Endothelial cell of umbilical vein (primary cell): ENCODE measurements around the gene FGF22. TPM values are rescaled to one million over a fixed set of nuclear protein-coding genes. Genes with fewer than 3 reads are reported as not detected.

Source experiments
- BruUV-seq: library from RNA; stranded (reverse); fragments of 400-500 nt; replicated peaks from 2 replicates; lab custom pipeline; 2021; lab: Mats Ljungman, UMichigan
- CTCF ChIA-PET: fragments of 300-600, 350-600 bp; sonication (Branson Sonifier 250); formaldehyde crosslinking; loops from one replicate; lab custom pipeline; 2021; ENCODE audit warnings: antibody characterized with exemption, inconsistent platforms; lab: Charles Lee
- POLR2A ChIA-PET: fragments of 300-600, 350-600 bp; sonication (Branson Sonifier 250); formaldehyde crosslinking; loops from one replicate; lab custom pipeline; 2021; ENCODE audit warnings: antibody characterized with exemption, inconsistent platforms; lab: Charles Lee
- DNase-seq: peaks from one replicate; pipeline ENCODE4 v3.0.0-alpha.2; 2011; ENCODE audit warnings: low read depth, low spot score
- FAIRE-seq: peaks from 2 replicates; lab custom pipeline; 2011; peaks lifted over from hg19 to GRCh38; lab: Jason Lieb, UNC
- H2AFZ ChIP-seq: 2 replicates; pipeline ENCODE4 v1.6.0; 2012; ENCODE audit warnings: low read depth, low read length, control low read depth, inconsistent platforms
- H3K27ac ChIP-seq: 2 replicates; pipeline ENCODE4 v1.5.1; 2011; ENCODE audit warnings: low read depth, mild to moderate bottlenecking, control low read depth, low read length, moderate library complexity; ENCODE audit not compliant: insufficient read depth
- H3K27me3 ChIP-seq, 2 experiments: 2 replicates each; pipeline versions ENCODE4 v1.6.0 to v1.6.1; 2011; ENCODE audit warnings: low read length in 2 of 2, mixed read lengths in 1 of 2; ENCODE audit not compliant: control insufficient read depth in 2 of 2, insufficient read depth in 2 of 2
- H3K36me3 ChIP-seq, 2 experiments: 2 replicates in 1 of 2; 3 replicates in 1 of 2; pipeline ENCODE4 v1.5.1; 2011; ENCODE audit warnings: low read length in 2 of 2, mild to moderate bottlenecking in 1 of 2, moderate library complexity in 1 of 2; ENCODE audit not compliant: control insufficient read depth in 2 of 2, insufficient read depth in 2 of 2; ENCODE audit errors: extremely low read depth in 1 of 2
- H3K4me1 ChIP-seq: 3 replicates; pipeline ENCODE4 v1.5.1; 2011; ENCODE audit warnings: mild to moderate bottlenecking, low read length; ENCODE audit not compliant: control insufficient read depth, insufficient read depth; ENCODE audit errors: extremely low read depth
- H3K4me2 ChIP-seq: 2 replicates; pipeline ENCODE4 v1.6.1; 2011; ENCODE audit warnings: low read length, control low read depth, mixed read lengths; ENCODE audit not compliant: insufficient read depth
- H3K4me3 ChIP-seq, 3 experiments: fragments of 200-600 bp in 1 of 3; sonication (generic), shearing (Covaris generic) in 1 of 3; replicated peaks in 1 of 3; 2 replicates each; pipeline ENCODE4 v1.5.1; 2011 to 2016; ENCODE audit warnings: control low read depth in 3 of 3, low read length in 3 of 3, mild to moderate bottlenecking in 2 of 3, inconsistent platforms in 1 of 3, low read depth in 1 of 3, moderate library complexity in 1 of 3; ENCODE audit not compliant: insufficient read depth in 1 of 3
- H3K79me2 ChIP-seq: 2 replicates; pipeline ENCODE4 v1.6.0; 2012; ENCODE audit warnings: low read length, inconsistent platforms; ENCODE audit not compliant: control insufficient read depth, insufficient read depth
- H3K9ac ChIP-seq: replicated peaks from 2 replicates; pipeline ENCODE3; 2011; ENCODE audit warnings: low read length, control low read depth; ENCODE audit not compliant: insufficient read depth; ENCODE audit errors: extremely low read depth
- H3K9me1 ChIP-seq: replicated peaks from 3 replicates; pipeline ENCODE4 v1.6.0; 2011; ENCODE audit warnings: mild to moderate bottlenecking, low read length; ENCODE audit not compliant: control insufficient read depth, insufficient read depth; ENCODE audit errors: extremely low read depth
- H3K9me3 ChIP-seq: replicated peaks from 2 replicates; pipeline ENCODE4 v1.5.1; 2012; ENCODE audit warnings: low read length, inconsistent platforms; ENCODE audit not compliant: control insufficient read depth, insufficient read depth
- H4K20me1 ChIP-seq: replicated peaks from 2 replicates; pipeline ENCODE3; 2011; ENCODE audit warnings: mild to moderate bottlenecking, low read length; ENCODE audit not compliant: control insufficient read depth, insufficient read depth; ENCODE audit errors: extremely low read depth
- CTCF ChIP-seq, 2 donors: IDR thresholded peaks; 1 replicate in 1 of 2; 2 replicates in 1 of 2; pipeline ENCODE4 v1.5.1; 2011; ENCODE audit warnings: low read length in 2 of 2, mild to moderate bottlenecking in 2 of 2, moderate library complexity in 2 of 2, control low read depth in 1 of 2, inconsistent platforms in 1 of 2, low read depth in 1 of 2; ENCODE audit not compliant: insufficient read depth in 1 of 2; ENCODE audit errors: extremely low read depth in 1 of 2
- EZH2 ChIP-seq: IDR thresholded peaks from 2 replicates; pipeline ENCODE4 v1.6.1; 2012; ENCODE audit warnings: borderline replicate concordance, low read depth, mild to moderate bottlenecking, moderate library complexity, low read length, inconsistent platforms; ENCODE audit not compliant: severe bottlenecking
- FOS ChIP-seq: IDR thresholded peaks from 2 replicates; pipeline ENCODE4 v1.6.1; 2011; ENCODE audit warnings: mild to moderate bottlenecking, low read length, moderate library complexity, borderline replicate concordance; ENCODE audit not compliant: insufficient read depth
- GATA2 ChIP-seq: IDR thresholded peaks from 2 replicates; pipeline ENCODE4 v1.7.0; 2011; ENCODE audit warnings: low read depth, mild to moderate bottlenecking, moderate library complexity, mixed read lengths, low read length; ENCODE audit not compliant: insufficient read length, insufficient read depth
- JUN ChIP-seq: IDR thresholded peaks from 2 replicates; pipeline ENCODE4 v1.6.1; 2011; ENCODE audit warnings: borderline replicate concordance, low read depth; ENCODE audit not compliant: insufficient read length, insufficient read depth
- MYC ChIP-seq: IDR thresholded peaks from one replicate; pipeline ENCODE4 v1.6.1; 2011; ENCODE audit warnings: mild to moderate bottlenecking, low read depth, low read length
- POLR2A ChIP-seq: IDR thresholded peaks from 2 replicates; pipeline ENCODE4 v1.6.1; 2012; ENCODE audit warnings: low read depth, mild to moderate bottlenecking, control low read depth, low read length
- POLR2AphosphoS5 ChIP-seq: IDR thresholded peaks from 2 replicates; pipeline ENCODE4 v1.6.1; 2012; ENCODE audit warnings: low read depth, mild to moderate bottlenecking, control low read depth, low read length, moderate library complexity; ENCODE audit not compliant: insufficient read depth
- dilution Hi-C: fragments of 300-500 bp; cut with MboI; formaldehyde crosslinking; loops from one replicate; pipeline ENCODE4 v1.15.0; 2019; ENCODE audit warnings: low sequenced_read_pairs; ENCODE audit not compliant: extremely low pct_ligation_motif_present
- intact Hi-C: fragments of 100-400 bp; cut with micrococcal nuclease; formaldehyde crosslinking; loops from one replicate; pipeline ENCODE4 v1.10.0; 2022
- polyA plus RNA-seq, 4 experiments: library from polyadenylated mRNA; depleted of rRNA in 3 of 4; stranded (reverse) in 3 of 4; unstranded in 1 of 4; fragments of >200 nt; gene quantifications; 2 replicates each; pipeline versions ENCODE4 v1.2.1 to v1.2.3, GENCODE V29; 2011 to 2012; ENCODE audit warnings: missing spikeins in 1 of 4
- total RNA-seq: library from RNA; stranded (reverse); gene quantifications from 2 replicates; pipeline ENCODE4 v1.2.3, GENCODE V29; 2021
- TF ChIP-seq, protein P1 (sequence below): IDR thresholded peaks from 2 replicates; pipeline ENCODE4 v1.6.1; 2011; ENCODE audit not compliant: insufficient read depth, insufficient read length

Gene FGF22
- total and polyA plus RNA-seq, 2 donors (not counting 3 experiments of a cell fraction or from before 2014, with no cell fraction given): 0.07 TPM; not detected in 1

DNA sequence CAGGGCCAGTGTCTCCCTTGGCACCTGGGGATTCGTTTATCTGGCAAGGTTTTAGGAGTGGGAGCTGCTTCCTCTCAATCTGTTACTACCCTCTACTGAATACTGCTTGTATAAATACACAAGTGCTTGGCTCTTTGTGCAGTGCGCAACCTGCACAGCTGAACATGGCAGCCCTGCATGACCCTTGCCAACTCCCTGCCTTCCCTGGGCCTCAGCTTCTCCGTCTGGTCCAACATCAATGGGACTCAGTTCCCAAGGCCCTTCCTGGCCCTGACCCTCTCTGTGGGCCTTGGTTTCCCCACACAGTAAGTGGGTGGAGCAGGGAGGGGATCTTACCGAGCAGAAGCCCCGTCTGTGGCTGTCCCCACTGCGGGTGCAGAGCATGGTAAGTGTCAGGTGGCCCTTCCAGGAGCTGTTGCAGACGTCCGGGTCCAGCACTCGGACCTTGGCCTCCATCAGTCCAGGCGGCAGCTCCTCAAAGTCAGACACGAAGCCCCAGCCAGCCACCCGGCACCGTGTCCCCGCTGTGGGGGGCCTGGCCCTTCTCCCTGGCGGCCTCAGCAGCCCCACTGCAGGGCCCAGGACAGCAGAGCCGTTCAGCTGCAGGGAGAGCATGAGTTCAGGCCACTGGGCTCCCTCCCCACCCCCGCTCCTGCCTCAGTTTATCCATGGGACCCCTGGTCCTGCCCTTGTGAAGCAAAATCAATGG lies 47.1 kb downstream of the FGF22 start:
- FAIRE-seq: no peak
- intact Hi-C loops: no loop called here
- H3K4me2 ChIP-seq: no peak overlapping the region
- no peak for DNase-seq
- POLR2A ChIA-PET: no interaction called here
- dilution Hi-C loops: no loop called here
- H3K27ac ChIP-seq: no peak overlapping the region
- no peaks in the 10 kb centered on the region for H3K9me3 ChIP-seq
- no peak overlapping the region for H3K9ac ChIP-seq
- no peaks in the 10 kb centered on the region for H3K9me1 ChIP-seq
- CTCF ChIA-PET: no interaction called here
- TF ChIP-seq FOS (no peak), POLR2A (no peak), EZH2 (no peak)
- no peak overlapping the region for H3K4me3 ChIP-seq
- no peaks in the 10 kb centered on the region for H4K20me1 ChIP-seq
- no peak overlapping the region for H2AFZ ChIP-seq
- BruUV-seq: no TSS peak
- no peaks in the 10 kb centered on the region for H3K4me1 ChIP-seq
- no peaks in the 10 kb centered on the region for H3K79me2 ChIP-seq
- H3K27me3 ChIP-seq: no peaks in the 10 kb centered on the region
- H3K36me3 ChIP-seq: no peaks in the 10 kb centered on the region

DNA sequence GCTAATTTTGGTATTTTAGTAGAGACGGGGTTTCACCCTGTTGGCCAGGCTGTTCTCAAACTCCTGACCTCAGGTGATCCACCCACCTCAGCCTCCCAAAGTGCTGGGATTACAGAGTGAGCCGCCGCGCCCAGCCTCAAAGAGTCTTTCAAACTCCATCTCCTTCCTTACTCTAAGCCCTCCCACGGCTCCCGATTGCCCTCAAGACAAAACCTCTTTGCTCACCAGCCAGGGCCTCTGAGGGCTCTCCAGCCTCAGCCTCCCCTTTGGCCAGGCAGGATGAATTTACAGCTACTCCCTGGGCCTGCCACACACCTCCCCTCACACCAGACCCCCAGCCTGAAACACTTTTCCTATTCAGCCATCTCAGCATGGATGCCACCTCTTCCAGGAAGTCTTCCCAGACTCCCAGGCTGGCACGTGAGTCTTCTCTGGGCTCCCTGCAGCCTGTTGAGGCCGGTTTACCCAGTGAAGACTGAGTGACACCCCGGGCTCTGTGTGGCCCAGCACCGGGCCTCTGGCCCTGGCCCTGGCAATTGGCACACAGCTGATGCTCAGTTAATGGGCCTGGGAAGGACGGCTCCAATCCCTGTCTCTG lies 48.0 kb downstream of the FGF22 start:
- Histone ChIP-seq H3K27ac (no peak overlapping the region), H2AFZ (no peak overlapping the region), H3K4me3 (no peak overlapping the region), H4K20me1 (no peaks in the 10 kb centered on the region), H3K9ac (no peak overlapping the region), H3K9me1 (no peaks in the 10 kb centered on the region), H3K9me3 (no peaks in the 10 kb centered on the region), H3K36me3 (no peaks in the 10 kb centered on the region), H3K4me2 (no peak overlapping the region), H3K27me3 (no peaks in the 10 kb centered on the region), H3K79me2 (no peaks in the 10 kb centered on the region), H3K4me1 (no peaks in the 10 kb centered on the region)
- no TSS peak for BruUV-seq
- FAIRE-seq (no peak), DNase-seq (no peak)
- CTCF ChIA-PET: interaction anchor here (1.3 kb wide), 1 partner anchor 12 kb away, joined by 3 read pairs; no protein-coding TSS in a partner anchor
- dilution Hi-C loops: no loop called here
- intact Hi-C loops: no loop called here
- TF ChIP-seq, protein P1, sequence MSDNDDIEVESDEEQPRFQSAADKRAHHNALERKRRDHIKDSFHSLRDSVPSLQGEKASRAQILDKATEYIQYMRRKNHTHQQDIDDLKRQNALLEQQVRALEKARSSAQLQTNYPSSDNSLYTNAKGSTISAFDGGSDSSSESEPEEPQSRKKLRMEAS: no peak
- TF ChIP-seq GATA2 (no peak), FOS (no peak), MYC (no peak), EZH2 (no peak), JUN (no peak), POLR2AphosphoS5 (no peak), POLR2A (no peak), CTCF (IDR thresholded peaks at IDR 0.05; ENCODE audit: extremely low read depth in 1 of 2, insufficient read depth in 1 of 2, low read depth in 1 of 2, low read length in 2 of 2) (no peak)
- POLR2A ChIA-PET: no interaction called here
